BJ (cell line): ENCODE measurements around the gene SOBP. TPM values are rescaled to one million over a fixed set of nuclear protein-coding genes. Genes with fewer than 3 reads are reported as not detected.

ENCODE experiments used
- CTCF ChIA-PET: fragments of 350-600 bp; formaldehyde crosslinking; extraction: SDS; loops from one replicate; lab custom pipeline; 2021; ENCODE audit warnings: antibody characterized with exemption, inconsistent platforms; lab: Yijun Ruan, JAX
- POLR2A ChIA-PET: fragments of 300-600 bp; sonication (Branson Sonifier 250); formaldehyde crosslinking; extraction: SDS; loops from one replicate; lab custom pipeline; 2021; ENCODE audit warnings: antibody characterized with exemption; lab: Charles Lee
- DNase-seq: peaks from one replicate; pipeline ENCODE4 v3.0.0-alpha.2; 2011; ENCODE audit warnings: low read depth
- H3K27me3 ChIP-seq: 2 replicates; pipeline ENCODE4 v1.6.0; 2011; ENCODE audit warnings: low read length; ENCODE audit not compliant: control insufficient read depth, insufficient read depth
- H3K36me3 ChIP-seq: 2 replicates; pipeline ENCODE4 v1.5.1; 2011; ENCODE audit warnings: low read length; ENCODE audit not compliant: control insufficient read depth, insufficient read depth
- H3K4me3 ChIP-seq: 2 replicates; pipeline ENCODE4 v1.5.1; 2011; ENCODE audit warnings: low read depth, mild to moderate bottlenecking, control low read depth, low read length
- polyA plus RNA-seq: library from polyadenylated mRNA; depleted of rRNA; stranded (reverse); fragments of >200 nt; gene quantifications from 2 replicates; pipeline ENCODE4 v1.2.3, GENCODE V29; 2011
- TF ChIP-seq, protein P1 (sequence below): IDR thresholded peaks from 2 replicates; pipeline ENCODE4 v1.5.1; 2011; ENCODE audit warnings: low read depth, mild to moderate bottlenecking, control low read depth, inconsistent platforms, low read length, moderate library complexity; ENCODE audit not compliant: insufficient read depth

Gene SOBP
- polyA plus RNA-seq, 1 experiment = not detected

GRCh38 chr6:107689190-107689589 is 199.3 kb downstream of the SOBP start:
- Histone ChIP-seq H3K36me3 (no peaks in the 10 kb centered on the region), H3K4me3 (no peak overlapping the region), H3K27me3 (no peaks in the 10 kb centered on the region)
- ChIA-PET CTCF (interaction anchor here (1.0 to 2.1 kb wide), 4 partner anchors 9 to 153 kb away, joined by 3 to 6 read pairs (median 5); no protein-coding TSS in a partner anchor), POLR2A (no interaction called here)
- DNase-seq = no peak
- TF ChIP-seq, protein P1, sequence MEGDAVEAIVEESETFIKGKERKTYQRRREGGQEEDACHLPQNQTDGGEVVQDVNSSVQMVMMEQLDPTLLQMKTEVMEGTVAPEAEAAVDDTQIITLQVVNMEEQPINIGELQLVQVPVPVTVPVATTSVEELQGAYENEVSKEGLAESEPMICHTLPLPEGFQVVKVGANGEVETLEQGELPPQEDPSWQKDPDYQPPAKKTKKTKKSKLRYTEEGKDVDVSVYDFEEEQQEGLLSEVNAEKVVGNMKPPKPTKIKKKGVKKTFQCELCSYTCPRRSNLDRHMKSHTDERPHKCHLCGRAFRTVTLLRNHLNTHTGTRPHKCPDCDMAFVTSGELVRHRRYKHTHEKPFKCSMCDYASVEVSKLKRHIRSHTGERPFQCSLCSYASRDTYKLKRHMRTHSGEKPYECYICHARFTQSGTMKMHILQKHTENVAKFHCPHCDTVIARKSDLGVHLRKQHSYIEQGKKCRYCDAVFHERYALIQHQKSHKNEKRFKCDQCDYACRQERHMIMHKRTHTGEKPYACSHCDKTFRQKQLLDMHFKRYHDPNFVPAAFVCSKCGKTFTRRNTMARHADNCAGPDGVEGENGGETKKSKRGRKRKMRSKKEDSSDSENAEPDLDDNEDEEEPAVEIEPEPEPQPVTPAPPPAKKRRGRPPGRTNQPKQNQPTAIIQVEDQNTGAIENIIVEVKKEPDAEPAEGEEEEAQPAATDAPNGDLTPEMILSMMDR = no peak

DNA sequence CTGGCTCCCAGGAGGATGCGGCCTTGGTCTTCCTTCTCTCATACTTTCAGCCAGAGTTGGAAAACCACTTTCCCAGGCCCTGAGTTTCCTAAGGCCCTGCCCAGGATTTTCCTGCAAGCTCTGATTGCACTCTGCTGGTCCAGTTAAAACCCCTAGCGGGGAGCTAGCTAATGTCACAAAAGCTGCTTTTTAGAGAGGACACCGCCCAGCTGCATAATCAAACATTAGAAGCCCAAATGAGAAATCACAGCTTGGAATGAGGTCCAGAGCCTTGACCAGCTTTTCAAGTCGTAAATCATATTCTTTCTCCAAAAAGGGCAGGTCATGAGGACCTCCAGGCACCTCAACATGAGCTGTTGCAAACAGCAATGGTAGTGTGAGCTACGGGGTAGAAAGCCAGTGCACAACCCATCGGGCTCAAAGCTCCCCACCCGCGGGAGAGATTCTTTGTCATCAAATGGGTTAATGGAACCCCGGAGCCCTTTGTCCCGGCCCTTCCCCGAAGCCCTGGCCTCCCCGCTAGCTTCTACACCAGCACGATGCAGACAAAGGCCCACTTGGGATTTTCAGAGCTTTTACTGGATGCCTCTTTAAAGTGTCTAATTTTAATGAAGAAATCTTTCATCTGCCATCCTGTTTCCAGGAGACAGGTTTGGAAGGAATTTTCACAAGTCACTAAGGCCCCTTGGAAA is 200.2 kb downstream of the SOBP start:
- TF ChIP-seq, protein P1 = no peak
- POLR2A ChIA-PET = interaction anchor here (0.7 to 0.8 kb wide), 2 partner anchors 10 to 772 kb away, joined by 6 to 19 read pairs; no protein-coding TSS in a partner anchor
- no peak overlapping the region for H3K4me3 ChIP-seq
- H3K36me3 ChIP-seq = no peaks in the 10 kb centered on the region
- H3K27me3 ChIP-seq = no peaks in the 10 kb centered on the region
- CTCF ChIA-PET = interaction anchor here (1.0 to 2.1 kb wide), 5 partner anchors 9 to 152 kb away, joined by 3 to 6 read pairs (median 5); no protein-coding TSS in a partner anchor
- DNase-seq = no peak

- DNase-seq = no peak
- ChIA-PET CTCF (interaction anchor here (1.0 to 2.1 kb wide), 4 partner anchors 10 to 15 kb away, joined by 3 to 6 read pairs (median 5); no protein-coding TSS in a partner anchor), POLR2A (interaction anchor here (0.7 to 0.8 kb wide), 2 partner anchors 11 to 772 kb away, joined by 6 to 19 read pairs; no protein-coding TSS in a partner anchor)
- no peak overlapping the region for H3K4me3 ChIP-seq
- no peaks in the 10 kb centered on the region for H3K36me3 ChIP-seq
- no peaks in the 10 kb centered on the region for H3K27me3 ChIP-seq
- TF ChIP-seq, protein P1 = no peak
Measured at GRCh38 chr6:107690643-107691061, 200.7 kb downstream of the SOBP start.

DNA sequence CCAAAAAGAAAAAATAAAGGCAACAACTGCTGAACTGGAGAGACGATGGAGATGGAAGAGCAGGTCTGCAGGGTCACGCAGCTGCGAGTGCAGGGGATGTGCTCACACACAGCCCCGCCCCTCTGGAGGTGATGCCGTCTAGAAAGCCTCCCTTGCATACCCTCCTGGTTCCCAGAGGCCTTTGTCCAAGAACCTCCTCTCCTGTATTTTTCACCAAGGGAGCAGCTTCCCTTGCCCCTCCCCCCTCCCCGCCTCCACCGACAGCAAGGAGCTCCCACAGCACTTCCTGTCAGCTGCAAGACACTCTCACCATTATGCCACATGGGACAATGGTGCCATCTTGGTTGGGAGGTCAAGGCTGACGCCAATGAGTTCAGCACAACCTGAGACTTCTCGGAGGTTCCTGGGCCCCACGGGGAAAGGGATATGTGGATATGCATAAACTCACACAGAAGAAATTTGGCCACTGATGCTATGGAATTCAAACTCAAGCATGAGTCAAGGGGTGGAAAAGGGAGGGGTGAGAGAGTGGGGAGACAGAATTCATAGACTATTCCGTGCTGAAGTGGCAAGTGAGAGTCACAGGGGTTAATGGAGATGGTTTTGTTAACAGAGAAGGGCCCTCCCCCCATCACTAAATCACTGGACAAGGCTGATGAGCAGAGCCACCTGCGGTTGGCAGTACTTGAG is 201.3 kb downstream of the SOBP start:
- DNase-seq = no peak
- Histone ChIP-seq H3K4me3 (no peak overlapping the region), H3K27me3 (no peaks in the 10 kb centered on the region), H3K36me3 (no peaks in the 10 kb centered on the region)
- CTCF ChIA-PET = interaction anchor here (0.6 to 3.1 kb wide), 3 partner anchors 11 to 16 kb away, joined by 3 to 17 read pairs (median 5); no protein-coding TSS in a partner anchor
- POLR2A ChIA-PET = interaction anchor here (0.7 kb wide), 1 partner anchor 773 kb away, joined by 19 read pairs; no protein-coding TSS in a partner anchor
- TF ChIP-seq, protein P1 = no peak

- H3K4me3 ChIP-seq = no peak overlapping the region
- DNase-seq = no peak
- POLR2A ChIA-PET = interaction anchor here (0.6 kb wide), 1 partner anchor 10 kb away, joined by 3 read pairs; no protein-coding TSS in a partner anchor
Measured at GRCh38 chr6:107692351-107692750, 202.4 kb downstream of the SOBP start.

More at GRCh38 chr6:107692351-107692750, 202.4 kb downstream of the SOBP start:
- no peaks in the 10 kb centered on the region for H3K36me3 ChIP-seq
- H3K27me3 ChIP-seq = no peaks in the 10 kb centered on the region
- TF ChIP-seq, protein P1 = no peak
- CTCF ChIA-PET = interaction anchor here (0.8 to 3.1 kb wide), 3 partner anchors 12 to 155 kb away, joined by 3 to 17 read pairs (median 8); no protein-coding TSS in a partner anchor
